ENCODE data around the gene NR2E3. TPM values are rescaled to one million over a fixed set of nuclear protein-coding genes. Genes with fewer than 3 reads are reported as not detected.

The NR2E3 gene
- total and polyA plus RNA-seq, 2 of the 13 experiments (the other 11 are each of a cell fraction or from before 2014, with no cell fraction given): not detected

DNA sequence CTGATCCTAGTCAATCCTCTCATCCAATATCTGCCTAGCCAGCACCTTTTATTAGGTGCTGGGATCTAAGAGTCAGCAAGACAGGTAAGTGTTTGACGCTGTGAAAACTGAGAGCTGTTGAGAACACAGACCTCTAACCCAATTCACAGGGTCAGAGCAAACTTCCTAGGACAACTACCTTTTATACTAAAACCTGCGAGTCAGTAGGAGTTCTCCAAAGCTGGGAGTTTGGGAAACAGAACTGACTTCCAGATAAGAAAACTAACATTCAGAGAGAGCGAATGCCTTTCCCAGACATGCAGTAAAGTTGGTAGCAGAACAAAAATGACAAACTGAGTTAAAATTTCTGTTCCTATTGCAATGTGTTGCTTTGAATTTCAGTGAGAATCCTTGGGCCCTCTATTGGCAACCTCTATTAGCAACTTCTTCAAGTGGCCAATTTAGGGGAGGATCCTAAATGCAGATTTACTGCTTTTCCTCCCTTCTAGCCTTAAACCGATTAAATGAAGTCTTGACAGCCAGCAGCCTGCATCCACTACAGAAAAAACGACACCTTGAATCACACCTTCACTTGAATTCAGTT is 11.3 kb downstream of the NR2E3 start (continued):
- TF ChIP-seq, protein P1, sequence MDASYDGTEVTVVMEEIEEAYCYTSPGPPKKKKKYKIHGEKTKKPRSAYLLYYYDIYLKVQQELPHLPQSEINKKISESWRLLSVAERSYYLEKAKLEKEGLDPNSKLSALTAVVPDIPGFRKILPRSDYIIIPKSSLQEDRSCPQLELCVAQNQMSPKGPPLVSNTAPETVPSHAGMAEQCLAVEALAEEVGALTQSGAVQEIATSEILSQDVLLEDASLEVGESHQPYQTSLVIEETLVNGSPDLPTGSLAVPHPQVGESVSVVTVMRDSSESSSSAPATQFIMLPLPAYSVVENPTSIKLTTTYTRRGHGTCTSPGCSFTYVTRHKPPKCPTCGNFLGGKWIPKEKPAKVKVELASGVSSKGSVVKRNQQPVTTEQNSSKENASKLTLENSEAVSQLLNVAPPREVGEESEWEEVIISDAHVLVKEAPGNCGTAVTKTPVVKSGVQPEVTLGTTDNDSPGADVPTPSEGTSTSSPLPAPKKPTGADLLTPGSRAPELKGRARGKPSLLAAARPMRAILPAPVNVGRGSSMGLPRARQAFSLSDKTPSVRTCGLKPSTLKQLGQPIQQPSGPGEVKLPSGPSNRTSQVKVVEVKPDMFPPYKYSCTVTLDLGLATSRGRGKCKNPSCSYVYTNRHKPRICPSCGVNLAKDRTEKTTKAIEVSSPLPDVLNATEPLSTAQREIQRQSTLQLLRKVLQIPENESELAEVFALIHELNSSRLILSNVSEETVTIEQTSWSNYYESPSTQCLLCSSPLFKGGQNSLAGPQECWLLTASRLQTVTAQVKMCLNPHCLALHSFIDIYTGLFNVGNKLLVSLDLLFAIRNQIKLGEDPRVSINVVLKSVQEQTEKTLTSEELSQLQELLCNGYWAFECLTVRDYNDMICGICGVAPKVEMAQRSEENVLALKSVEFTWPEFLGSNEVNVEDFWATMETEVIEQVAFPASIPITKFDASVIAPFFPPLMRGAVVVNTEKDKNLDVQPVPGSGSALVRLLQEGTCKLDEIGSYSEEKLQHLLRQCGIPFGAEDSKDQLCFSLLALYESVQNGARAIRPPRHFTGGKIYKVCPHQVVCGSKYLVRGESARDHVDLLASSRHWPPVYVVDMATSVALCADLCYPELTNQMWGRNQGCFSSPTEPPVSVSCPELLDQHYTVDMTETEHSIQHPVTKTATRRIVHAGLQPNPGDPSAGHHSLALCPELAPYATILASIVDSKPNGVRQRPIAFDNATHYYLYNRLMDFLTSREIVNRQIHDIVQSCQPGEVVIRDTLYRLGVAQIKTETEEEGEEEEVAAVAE (CRISPR knock-in tag; IDR thresholded peaks at IDR 0.05; ENCODE audit: borderline replicate concordance): no peak
- TF ChIP-seq MBD4 (IDR thresholded peaks at IDR 0.05; ENCODE audit: borderline replicate concordance, low read length) (no peak), ATM (IDR thresholded peaks at IDR 0.05; ENCODE audit: borderline replicate concordance) (no peak), KAT7 (CRISPR knock-in tag; IDR thresholded peaks at IDR 0.05; ENCODE audit: borderline replicate concordance) (no peak), ZNF83 (CRISPR knock-in tag; IDR thresholded peaks at IDR 0.05; ENCODE audit: borderline replicate concordance) (no peak), NCOR1 (IDR thresholded peaks at IDR 0.05; ENCODE audit: borderline replicate concordance, low read length) (no peak), AGO1 (IDR thresholded peaks at IDR 0.05; ENCODE audit: low read depth, low read length, poor library complexity, severe bottlenecking) (no peak), REXO4 (CRISPR knock-in tag; IDR thresholded peaks at IDR 0.05; ENCODE audit: borderline replicate concordance) (no peak)

Measured in HepG2 (cell line).